T-helper 1 cell treated with Interleukin-12 subunit alpha and Interleukin-12 subunit beta and Interleukin-4 antibody, amounts not matched to agents 30 ng/mL and 1 ng/mL, for 36 hours (primary cell): ENCODE data around the gene DNAH2. TPM values are rescaled to one million over a fixed set of nuclear protein-coding genes. Genes with fewer than 3 reads are reported as not detected.

Experiments used
- intact Hi-C: fragments of 100-400 bp; cut with micrococcal nuclease; formaldehyde crosslinking; loops from one replicate; pipeline ENCODE4 v1.15.1; 2024
- total RNA-seq: library from RNA; stranded (reverse); gene quantifications from 2 replicates; pipeline ENCODE4 v1.2.3, GENCODE V29; 2022

The DNAH2 gene
- total RNA-seq, 1 donor from 2014 or later, result not detected

DNA sequence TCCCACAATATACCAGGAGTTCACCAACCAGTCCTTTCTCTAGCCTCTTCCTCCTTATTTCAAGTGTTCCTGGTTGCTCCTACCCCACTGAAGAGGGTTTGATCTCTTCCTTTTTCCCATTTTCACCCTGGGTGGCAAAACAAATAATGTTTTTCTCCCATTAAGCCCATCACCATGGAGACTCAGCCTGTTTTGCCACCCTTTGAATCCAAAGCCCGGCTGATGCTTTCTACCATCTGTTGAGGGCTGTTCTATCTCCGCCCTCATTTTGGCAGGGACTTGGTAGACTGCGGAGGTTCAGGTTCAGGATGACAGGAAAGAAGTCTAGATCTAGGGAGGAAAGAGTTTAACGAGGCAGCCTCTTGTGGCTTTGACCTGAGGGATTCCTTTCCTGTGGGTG, 2.6 kb downstream of the DNAH2 start:
- intact Hi-C loops, result no loop called here

DNA sequence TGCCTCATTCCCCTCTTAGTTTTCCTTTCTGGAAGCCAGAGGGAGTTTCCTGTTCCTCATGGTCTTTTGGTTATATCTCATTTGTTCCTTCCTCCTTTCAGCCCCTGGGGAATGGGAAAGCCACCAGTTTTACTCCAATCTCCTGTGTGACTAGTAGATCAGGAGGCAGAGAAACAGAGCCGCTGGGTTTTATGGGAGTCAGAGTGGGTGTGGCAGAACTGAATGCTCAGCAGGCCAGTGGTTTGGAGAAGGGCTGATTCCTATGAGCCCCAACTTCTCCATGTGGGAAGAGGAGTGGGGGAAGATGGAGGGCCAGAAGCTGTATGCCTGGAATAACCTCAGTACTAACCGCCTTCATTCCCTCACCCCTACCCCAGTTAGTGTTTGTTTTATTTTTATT, 4.1 kb downstream of the DNAH2 start:
- intact Hi-C loops, result no loop called here

DNA sequence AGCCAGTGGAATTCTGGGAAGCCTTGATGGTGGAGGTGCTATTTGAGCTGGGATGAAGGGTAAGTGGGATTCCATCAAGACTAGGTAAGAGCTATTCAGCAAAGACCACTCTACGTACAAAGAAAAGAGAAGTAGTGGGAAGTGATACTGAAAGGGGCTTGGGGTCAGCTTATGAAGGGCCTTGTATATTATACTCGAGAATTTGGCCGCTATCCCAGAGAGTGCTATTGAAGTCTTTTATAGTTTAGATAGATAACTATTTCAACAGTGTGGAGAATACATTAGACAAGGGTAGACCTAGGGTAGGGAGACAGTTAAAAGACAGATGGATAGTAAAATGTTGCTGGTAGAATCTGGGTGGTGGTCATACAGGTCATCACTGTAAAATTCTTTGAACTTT, 10.3 kb downstream of the DNAH2 start:
- intact Hi-C loops, result no loop called here

- intact Hi-C loops, result no loop called here
These were observed 12.3 kb downstream of the DNAH2 start for GRCh38 chr17:7729816-7730215.

DNA sequence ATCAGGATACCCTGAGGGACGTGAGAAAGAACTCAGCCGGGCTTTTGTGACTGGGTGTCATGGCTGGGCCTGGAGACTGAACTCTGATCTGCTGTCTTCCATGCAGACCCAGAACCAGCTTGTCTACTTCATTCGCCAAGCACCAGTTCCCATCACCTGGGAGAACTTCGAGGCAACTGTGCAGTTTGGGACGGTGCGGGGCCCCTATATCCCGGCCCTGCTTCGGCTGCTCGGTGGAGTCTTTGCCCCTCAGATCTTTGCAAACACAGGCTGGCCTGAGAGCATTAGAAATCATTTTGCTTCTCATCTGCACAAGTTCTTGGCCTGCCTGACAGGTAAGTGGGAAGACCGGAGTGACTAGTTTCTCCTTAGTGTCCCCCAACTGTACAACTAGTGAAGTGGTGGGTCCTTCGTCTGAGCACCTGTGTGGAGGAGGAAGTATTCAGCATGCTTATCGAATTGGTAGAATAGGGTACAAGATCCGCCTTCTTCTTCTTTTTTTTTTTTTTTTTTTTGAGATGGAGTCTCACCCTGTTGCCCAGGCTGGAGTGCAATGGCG, 15.5 kb downstream of the DNAH2 start:
- intact Hi-C loops, result no loop called here

DNA sequence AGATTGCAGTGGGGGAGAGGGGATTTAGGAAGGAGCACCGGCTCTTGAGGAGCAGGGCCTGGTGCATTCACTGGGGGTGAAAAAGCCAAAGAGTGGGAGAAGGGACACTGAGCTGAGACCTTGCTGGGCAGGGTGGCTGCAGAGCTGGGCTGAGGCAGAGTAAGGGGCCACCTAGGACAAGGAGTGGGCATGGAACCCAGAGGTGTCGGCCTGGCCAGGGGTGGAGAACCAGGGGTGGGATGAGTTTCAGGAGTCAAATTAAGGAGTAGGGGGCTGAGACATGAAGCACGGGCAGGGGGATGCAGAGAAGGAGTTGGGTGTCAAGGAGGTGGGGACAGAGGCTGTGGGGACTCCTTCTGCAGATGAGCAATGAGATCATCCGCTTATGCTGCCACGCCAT, 20.1 kb downstream of the DNAH2 start:
- intact Hi-C loops, result no loop called here

GRCh38 chr17:7739746-7740145, 22.2 kb downstream of the DNAH2 start:
- intact Hi-C loops, result no loop called here

GRCh38 chr17:7740481-7741001, 23.0 kb downstream of the DNAH2 start:
- intact Hi-C loops, result no loop called here

- intact Hi-C loops, result loop anchor here (1.0 to 2.0 kb wide), 6 partner anchors 80 to 315 kb away; partner anchors contain the start of gene NAA38
These were observed 25.2 kb downstream of the DNAH2 start for GRCh38 chr17:7742729-7743128.

DNA sequence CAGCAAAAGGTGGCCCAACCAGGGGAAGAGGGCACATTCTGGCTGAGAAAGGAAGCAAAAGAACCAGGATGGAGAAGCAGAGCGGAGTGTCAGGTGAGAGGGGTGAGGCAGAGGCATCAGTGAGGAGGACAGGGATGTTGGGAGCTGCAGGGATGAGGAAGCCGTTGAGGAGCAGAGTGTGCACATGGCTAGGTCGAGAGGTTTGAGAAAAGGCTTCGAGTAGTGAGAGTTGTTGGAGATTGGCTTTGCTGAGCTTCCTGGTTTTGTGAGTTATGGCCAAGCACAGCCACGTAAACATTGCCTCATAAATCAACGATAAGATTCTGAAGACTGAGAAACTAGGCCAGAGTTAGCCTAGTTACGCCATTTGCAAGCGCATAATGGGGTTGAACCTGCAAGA, 26.9 kb downstream of the DNAH2 start:
- intact Hi-C loops, result no loop called here

DNA sequence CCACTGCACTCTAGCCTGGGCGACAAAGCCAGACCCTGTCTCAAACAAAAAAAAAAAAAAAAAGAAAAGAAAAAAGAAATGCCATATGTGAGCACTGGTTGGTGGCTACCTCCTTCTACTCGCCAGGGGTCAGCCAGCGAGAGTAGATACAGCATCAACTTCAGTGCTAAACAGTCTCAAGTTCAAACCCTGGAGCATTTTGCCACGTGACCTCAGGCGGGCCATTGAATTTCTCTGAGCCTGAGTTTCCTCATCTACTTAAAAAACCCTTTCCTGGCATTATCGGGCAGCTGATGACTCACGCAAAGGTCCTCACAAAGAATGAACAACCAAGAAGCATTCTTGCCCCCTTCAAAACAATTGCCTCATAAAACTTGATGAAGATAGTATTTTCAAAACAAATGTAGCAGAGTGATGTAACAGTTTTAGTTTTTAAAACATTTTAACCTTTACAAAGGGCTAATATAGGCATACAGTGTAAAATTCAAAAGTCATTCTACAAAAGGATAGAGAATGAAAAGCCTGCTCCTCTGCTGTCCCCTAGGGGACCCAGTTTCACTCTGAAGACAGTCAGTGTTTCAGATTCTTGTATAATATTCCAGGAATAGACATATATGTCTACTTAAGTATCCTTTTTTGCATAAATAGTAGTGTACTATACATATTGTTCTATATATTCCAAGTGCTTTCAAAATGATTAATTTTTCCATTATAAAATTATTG, 28.4 kb downstream of the DNAH2 start:
- intact Hi-C loops, result no loop called here

DNA sequence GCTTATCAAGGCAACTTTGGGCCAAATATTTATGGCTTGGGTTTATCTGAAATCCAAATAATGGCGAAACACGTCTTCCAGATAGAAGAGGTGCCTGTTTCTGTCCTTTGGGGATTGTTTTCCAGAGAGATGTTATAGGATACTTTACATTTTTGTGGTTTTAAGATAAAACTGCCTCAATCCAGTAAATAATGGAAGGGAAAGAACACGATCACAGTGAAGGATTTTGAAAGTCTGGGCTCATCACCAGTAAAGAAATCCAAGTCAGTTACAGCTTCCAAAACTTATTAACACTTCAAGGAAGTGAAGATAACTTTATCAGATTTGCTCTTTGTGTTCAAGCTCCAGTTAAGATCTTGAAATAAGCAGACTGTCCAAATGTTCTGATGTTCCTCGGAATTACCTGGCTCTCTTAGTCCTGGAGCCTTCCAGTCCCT, 30.1 kb downstream of the DNAH2 start:
- intact Hi-C loops, result no loop called here

GRCh38 chr17:7748076-7748775, 30.7 kb downstream of the DNAH2 start:
- intact Hi-C loops, result no loop called here

GRCh38 chr17:7750321-7750821, 32.8 kb downstream of the DNAH2 start:
- intact Hi-C loops, result no loop called here

DNA sequence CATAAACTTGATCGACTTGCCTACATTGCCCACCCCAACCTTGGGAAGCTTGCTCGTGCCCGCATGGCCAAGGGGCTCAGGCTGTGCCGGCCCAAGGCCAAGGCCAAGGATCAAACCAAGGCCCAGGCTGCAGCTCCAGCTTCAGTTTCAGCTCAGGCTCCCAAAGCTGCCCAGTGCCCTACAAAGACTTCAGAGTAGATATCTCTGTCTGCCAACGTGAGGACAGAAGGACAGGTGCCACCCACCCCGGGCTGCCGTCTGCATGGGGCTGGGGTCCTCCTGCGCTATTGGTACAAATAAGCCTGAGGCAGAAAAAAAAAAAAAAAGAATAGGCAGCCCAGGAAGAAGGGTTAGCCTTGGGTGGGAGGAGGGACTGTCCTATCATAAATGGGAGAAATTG, 37.1 kb downstream of the DNAH2 start:
- intact Hi-C loops, result no loop called here

GRCh38 chr17:7755095-7755890, 37.7 kb downstream of the DNAH2 start:
- intact Hi-C loops, result no loop called here

GRCh38 chr17:7756968-7757367, 39.4 kb downstream of the DNAH2 start:
- intact Hi-C loops, result no loop called here

DNA sequence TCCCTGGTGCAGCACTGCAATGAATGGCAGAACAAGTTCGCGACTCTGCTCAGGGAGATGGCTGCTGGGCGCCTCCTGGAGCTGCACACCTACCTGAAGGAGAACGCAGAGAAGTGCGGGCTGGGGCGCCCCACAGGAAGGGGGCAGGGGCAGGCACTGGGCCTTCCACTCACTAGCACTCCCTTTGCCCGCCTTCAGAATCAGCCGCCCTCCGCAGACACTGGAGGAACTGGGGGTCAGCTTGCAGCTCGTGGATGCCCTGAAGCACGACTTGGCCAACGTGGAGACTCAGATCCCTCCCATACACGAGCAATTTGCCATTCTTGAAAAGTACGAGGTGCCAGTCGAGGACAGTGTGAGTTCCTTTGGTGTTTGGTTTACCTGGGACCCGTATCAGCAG, 46.4 kb downstream of the DNAH2 start:
- intact Hi-C loops, result no loop called here

DNA sequence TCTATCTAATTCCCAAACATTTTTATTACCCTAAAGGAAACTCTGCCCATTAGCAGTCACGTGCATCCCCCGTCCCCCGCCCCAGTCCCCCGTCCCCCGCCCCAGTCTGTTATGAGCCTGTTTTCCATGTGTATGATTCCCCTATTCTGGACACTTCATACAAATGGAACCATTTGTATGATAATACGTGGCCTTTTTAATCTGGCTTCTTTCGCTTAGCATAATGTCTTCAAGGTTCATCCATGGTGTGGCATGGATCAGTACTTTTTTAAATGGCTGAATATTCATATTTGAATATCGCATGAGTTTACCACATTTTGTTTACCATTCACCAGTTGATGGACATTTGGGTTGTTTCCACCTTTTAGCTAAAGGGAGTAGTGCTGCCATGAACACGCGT, 49.5 kb downstream of the DNAH2 start:
- intact Hi-C loops, result no loop called here

- intact Hi-C loops, result no loop called here
These were observed 50.0 kb downstream of the DNAH2 start for GRCh38 chr17:7767405-7768021.

- intact Hi-C loops, result no loop called here
These were observed 52.3 kb downstream of the DNAH2 start for GRCh38 chr17:7769854-7770253.
